HG02885 (cell line): Measurements from ENCODE around the gene WIPF1.

ENCODE experiments used
- ATAC-seq: cut with Tn5 transposase; IDR thresholded peaks from one replicate; pipeline ENCODE4 v1.9.1; 2021; ENCODE audit warnings: mild to moderate bottlenecking; ENCODE audit not compliant: unreplicated experiment, poor library complexity

The WIPF1 gene

GRCh38 chr2:174597345-174598047 lies at the start of gene WIPF1:
Gene WIPF1 (minus strand): TSS chr2:174597804. CDS start chr2:174585573, 12,231 bp downstream.
- ATAC-seq, result peak; percentile 60

- no peak for ATAC-seq
These were observed 47.7 kb upstream of the WIPF1 start for GRCh38 chr2:174645296-174645695.

- no peak for ATAC-seq
These were observed 46.8 kb upstream of the WIPF1 start for GRCh38 chr2:174644406-174644805.

- no peak for ATAC-seq
These were observed 45.8 kb upstream of the WIPF1 start for GRCh38 chr2:174643356-174643755.

- ATAC-seq, result no peak
These were observed 43.6 kb upstream of the WIPF1 start for GRCh38 chr2:174641168-174641567.

GRCh38 chr2:174636987-174637386 lies 39.4 kb upstream of the WIPF1 start:
- ATAC-seq, result no peak

GRCh38 chr2:174635776-174636404 lies 38.3 kb upstream of the WIPF1 start:
- ATAC-seq, result no peak

- ATAC-seq, result no peak
These were observed 37.5 kb upstream of the WIPF1 start for GRCh38 chr2:174635015-174635593.

- peak; percentile 76 for ATAC-seq
These were observed 36.8 kb upstream of the WIPF1 start for GRCh38 chr2:174634130-174635014.

- no peak for ATAC-seq
These were observed 36.0 kb upstream of the WIPF1 start for GRCh38 chr2:174633623-174633930.

- ATAC-seq, result peak; percentile 31
These were observed 35.4 kb upstream of the WIPF1 start for GRCh38 chr2:174632841-174633622.

- ATAC-seq, result no peak
These were observed 33.7 kb upstream of the WIPF1 start for GRCh38 chr2:174631009-174631981.

- ATAC-seq, result no peak
These were observed 32.5 kb upstream of the WIPF1 start for GRCh38 chr2:174630107-174630506.

GRCh38 chr2:174629506-174629905 lies 31.9 kb upstream of the WIPF1 start:
- no peak for ATAC-seq

- ATAC-seq, result no peak
These were observed 31.0 kb upstream of the WIPF1 start for GRCh38 chr2:174628528-174629169.

GRCh38 chr2:174627216-174627615 lies 29.6 kb upstream of the WIPF1 start:
- no peak for ATAC-seq

GRCh38 chr2:174624895-174625430 lies 27.4 kb upstream of the WIPF1 start:
- no peak for ATAC-seq

- ATAC-seq, result no peak
These were observed 26.1 kb upstream of the WIPF1 start for GRCh38 chr2:174623690-174624089.
